B cell (primary cell): Measurements from ENCODE around the gene ZNF239. TPM values are rescaled to one million over a fixed set of nuclear protein-coding genes. Genes with fewer than 3 reads are reported as not detected.
"Not testable (repeated sequence)": the region's sequence is repeated elsewhere in the genome, so short reads cannot be mapped to it uniquely, and the experiment has no call there.

Experiments
- ATAC-seq: fragments of 200-7000 bp; cut with Tn5 transposase; one replicate; pipeline ENCODE4 v1.10.0; 2021; ENCODE audit warnings: low read depth, mild to moderate bottlenecking, moderate number of reproducible peaks, moderate library complexity
- CTCF ChIA-PET: fragments of 350-600 bp; sonication (Branson Sonifier 250); formaldehyde crosslinking; loops from one replicate; lab custom pipeline; 2021; ENCODE audit warnings: antibody characterized with exemption, inconsistent platforms; lab: Charles Lee
- POLR2A ChIA-PET: fragments of 350-600 bp; sonication (Branson Sonifier 250); formaldehyde crosslinking; loops from one replicate; lab custom pipeline; 2021; ENCODE audit warnings: antibody characterized with exemption; lab: Charles Lee
- DNase-seq: peaks from one replicate; pipeline ENCODE4 v3.0.0; 2013
- H2AFZ ChIP-seq: 2 replicates; pipeline ENCODE4 v1.6.1; 2012; ENCODE audit warnings: mild to moderate bottlenecking, low read depth, low read length; ENCODE audit not compliant: insufficient read depth, poor library complexity, severe bottlenecking
- H3K27ac ChIP-seq, 2 donors: 1 replicate in 1 of 2; 2 replicates in 1 of 2; pipeline ENCODE4 v1.5.1; 2012 to 2013; ENCODE audit warnings: low read length in 2 of 2, mild to moderate bottlenecking in 2 of 2, moderate library complexity in 1 of 2
- H3K27me3 ChIP-seq, 4 experiments: fragments of 200-600 bp in 1 of 4; sonication (generic) in 1 of 4; replicated peaks in 1 of 4; 1 replicate in 2 of 4; 2 replicates in 2 of 4; pipeline versions ENCODE4 v1.6.1 to v1.7.0; 2013 to 2016; ENCODE audit warnings: low read length in 3 of 4, mild to moderate bottlenecking in 2 of 4, mixed read lengths in 1 of 4, moderate library complexity in 1 of 4; ENCODE audit not compliant: insufficient read depth in 4 of 4, control insufficient read depth in 3 of 4; ENCODE audit errors: control extremely low read depth in 1 of 4
- H3K36me3 ChIP-seq, 2 experiments: replicated peaks in 1 of 2; 1 replicate in 1 of 2; 2 replicates in 1 of 2; pipeline versions ENCODE4 v1.6.1 to v1.7.1; 2013; ENCODE audit warnings: low read length in 1 of 2; ENCODE audit not compliant: insufficient read depth in 2 of 2, control insufficient read depth in 1 of 2; ENCODE audit errors: control extremely low read depth in 1 of 2, extremely low read depth in 1 of 2
- H3K4me1 ChIP-seq, 2 donors: fragments of 200-600 bp in 1 of 2; sonication (generic) in 1 of 2; 1 replicate in 1 of 2; 2 replicates in 1 of 2; pipeline versions ENCODE4 v1.5.1 to v1.6.1; 2013 to 2017; ENCODE audit warnings: low read length in 2 of 2; ENCODE audit not compliant: control insufficient read depth in 2 of 2, insufficient read depth in 2 of 2
- H3K4me2 ChIP-seq: replicated peaks from 2 replicates; pipeline ENCODE3; 2012; ENCODE audit warnings: mild to moderate bottlenecking, low read depth, low read length; ENCODE audit not compliant: poor library complexity, severe bottlenecking
- H3K4me3 ChIP-seq, 5 experiments: fragments of 200-600 bp in 1 of 5; sonication (generic) in 1 of 5; 1 replicate in 3 of 5; 2 replicates in 2 of 5; pipeline versions ENCODE4 v1.5.1 to v1.7.0; 2011 to 2016; ENCODE audit warnings: low read length in 4 of 5, mild to moderate bottlenecking in 4 of 5, low read depth in 2 of 5, control low read depth in 1 of 5, moderate library complexity in 1 of 5; ENCODE audit not compliant: insufficient read depth in 1 of 5; ENCODE audit errors: control extremely low read depth in 1 of 5, extremely low read depth in 1 of 5
- H3K79me2 ChIP-seq: fragments of 200-600 bp; sonication (generic); one replicate; pipeline ENCODE4 v1.6.0; 2016; ENCODE audit warnings: low read length; ENCODE audit not compliant: control insufficient read depth, insufficient read depth
- H3K9ac ChIP-seq: fragments of 200-600 bp; sonication (generic); 2 replicates; pipeline ENCODE4 v1.6.1; 2017; ENCODE audit warnings: mild to moderate bottlenecking, low read length, moderate library complexity
- H3K9me3 ChIP-seq, 3 donors: one replicate each; pipeline versions ENCODE4 v1.6.1 to v1.7.1; 2013; ENCODE audit warnings: low read length in 2 of 3; ENCODE audit not compliant: control insufficient read depth in 2 of 3, insufficient read depth in 1 of 3; ENCODE audit errors: control extremely low read depth in 1 of 3
- H4K20me1 ChIP-seq: 2 replicates; pipeline ENCODE4 v1.6.0; 2012; ENCODE audit warnings: mild to moderate bottlenecking, low read length; ENCODE audit not compliant: insufficient read depth, control insufficient read depth, poor library complexity, severe bottlenecking
- H3K27ac Mint-ChIP-seq: one replicate; pipeline ENCODE4 v1.8.0; 2021; ENCODE audit warnings: mixed read lengths
- H3K27me3 Mint-ChIP-seq: one replicate; pipeline ENCODE4 v1.8.0; 2021; ENCODE audit warnings: mixed read lengths
- H3K4me1 Mint-ChIP-seq: one replicate; pipeline ENCODE4 v1.8.0; 2021; ENCODE audit warnings: mixed read lengths
- H3K4me3 Mint-ChIP-seq: one replicate; pipeline ENCODE4 v1.8.0; 2021; ENCODE audit warnings: mixed read lengths
- H3K9me3 Mint-ChIP-seq: one replicate; pipeline ENCODE4 v1.8.0; 2022; ENCODE audit warnings: mixed read lengths; ENCODE audit not compliant: insufficient read depth
- CTCF ChIP-seq: fragments of 200-600 bp; IDR thresholded peaks from one replicate; pipeline ENCODE4 v1.8.0; 2022; ENCODE audit warnings: antibody characterized with exemption, mild to moderate bottlenecking
- EZH2 ChIP-seq: IDR thresholded peaks from 2 replicates; pipeline ENCODE4 v1.6.1; 2012; ENCODE audit warnings: borderline replicate concordance, low read depth, mild to moderate bottlenecking, moderate library complexity, low read length; ENCODE audit not compliant: insufficient read depth, poor library complexity, severe bottlenecking
- WGBS: methylation state at CpG from one replicate; pipeline ENCODE4 v1.1.5; 2013; ENCODE audit warnings: missing lambda C conversion rate; ENCODE audit not compliant: insufficient coverage; 5-methylcytosine and 5-hydroxymethylcytosine counted together
- intact Hi-C: fragments of 100-400 bp; cut with micrococcal nuclease; formaldehyde crosslinking; loops from one replicate; pipeline ENCODE4 v1.10.0; 2022
- polyA plus RNA-seq: library from polyadenylated mRNA; depleted of rRNA; stranded (reverse); fragments of >200 nt; gene quantifications from 2 replicates; pipeline ENCODE4 v1.2.3, GENCODE V29; 2012
- total RNA-seq, 2 donors: library from RNA; stranded (reverse); fragments of 120-200 nt in 1 of 2; gene quantifications; 1 replicate in 1 of 2; 2 replicates in 1 of 2; pipeline versions ENCODE4 v1.2.3 to v1.2.4, GENCODE V29; 2013 to 2022

ZNF239 gene
- total and polyA plus RNA-seq, 2 donors (not counting 1 experiment from before 2014, with no cell fraction given): 2.2 to 5.9 TPM

- H3K9ac ChIP-seq: no peak overlapping the region
- no peak overlapping the region for H3K27ac Mint-ChIP-seq
- DNase-seq: no peak
- H3K4me1 ChIP-seq: peaks cover 8 to 15% of the 10 kb centered on the region in 2 donors
- TF ChIP-seq EZH2: no peak
- TF ChIP-seq CTCF: no peak
- H3K27ac ChIP-seq: no peak overlapping the region
- H3K4me3 Mint-ChIP-seq: no peak overlapping the region
- H3K4me2 ChIP-seq: no peak overlapping the region
- no peak overlapping the region for H3K4me3 ChIP-seq
- no peaks in the 10 kb centered on the region for H3K27me3 Mint-ChIP-seq
- no peaks in the 10 kb centered on the region for H3K79me2 ChIP-seq
- ChIA-PET POLR2A (no interaction called here), CTCF (no interaction called here)
- ATAC-seq: no peak
- H2AFZ ChIP-seq: no peak overlapping the region
- H3K4me1 Mint-ChIP-seq: peaks cover 27% of the 10 kb centered on the region
- peaks cover 6 to 7% of the 10 kb centered on the region in 2 experiments for H3K36me3 ChIP-seq
- intact Hi-C loops: loop anchor here (5.0 to 10.0 kb wide), 3 partner anchors 117 to 785 kb away; partner anchors contain the start of genes BMS1 and CSGALNACT2
- no peaks in the 10 kb centered on the region for H3K27me3 ChIP-seq
- H3K9me3 Mint-ChIP-seq: no peaks in the 10 kb centered on the region
- H3K9me3 ChIP-seq: peaks cover 0 to 13% (median 1%) of the 10 kb centered on the region in 3 donors
- H4K20me1 ChIP-seq: no peaks in the 10 kb centered on the region
Observed at GRCh38 chr10:43569681-43570080, 4.7 kb downstream of the ZNF239 start.

GRCh38 chr10:43557214-43557613 lies 17.2 kb downstream of the ZNF239 start:
- intact Hi-C loops: no loop called here
- Mint-ChIP-seq H3K27me3 (no peaks in the 10 kb centered on the region), H3K4me3 (no peak overlapping the region), H3K9me3 (peaks cover 27% of the 10 kb centered on the region), H3K4me1 (no peaks in the 10 kb centered on the region), H3K27ac (no peak overlapping the region)
- TF ChIP-seq EZH2 (no peak), CTCF (no peak)
- Histone ChIP-seq H3K79me2 (no peaks in the 10 kb centered on the region), H3K9ac (no peak overlapping the region), H3K9me3 (peaks cover 11 to 31% (median 20%) of the 10 kb centered on the region in 3 donors), H3K4me3 (no peak overlapping the region), H3K27ac (no peak overlapping the region), H4K20me1 (no peaks in the 10 kb centered on the region), H3K4me1 (no peaks in the 10 kb centered on the region), H3K4me2 (no peak overlapping the region), H2AFZ (no peak overlapping the region), H3K36me3 (peaks cover 8 to 13% of the 10 kb centered on the region in 2 experiments), H3K27me3 (no peaks in the 10 kb centered on the region)
- DNase-seq (no peak), ATAC-seq (no peak)
- POLR2A ChIA-PET: no interaction called here
- CTCF ChIA-PET: interaction anchor here (1.0 kb wide), 1 partner anchor 67 kb away, joined by 3 read pairs; no protein-coding TSS in a partner anchor
- 100% methylated on average over 2 of the region's 4 CpGs for WGBS

- H3K4me2 ChIP-seq, H3K27me3 ChIP-seq, H3K4me3 Mint-ChIP-seq, H2AFZ ChIP-seq, H4K20me1 ChIP-seq, H3K36me3 ChIP-seq, H3K27me3 Mint-ChIP-seq, H3K9me3 Mint-ChIP-seq, POLR2A ChIA-PET, CTCF ChIA-PET, H3K4me3 ChIP-seq, H3K27ac Mint-ChIP-seq, intact Hi-C loops, ATAC-seq, H3K9ac ChIP-seq, H3K4me1 Mint-ChIP-seq, DNase-seq, H3K27ac ChIP-seq, H3K4me1 ChIP-seq, H3K79me2 ChIP-seq: not testable (repeated sequence)
- peaks cover 0 to 46% (median 0%) of the 10 kb centered on the region in 3 donors for H3K9me3 ChIP-seq
- 97% methylated on average over 8 of the region's 11 CpGs for WGBS
Observed at GRCh38 chr10:43543746-43544145, 30.7 kb downstream of the ZNF239 start.
